GM19468 (cell line): ENCODE measurements around the gene ATP8B4.

ENCODE experiments used
- ATAC-seq: cut with Tn5 transposase; IDR thresholded peaks from one replicate; pipeline ENCODE4 v1.9.1; 2021; ENCODE audit warnings: mild to moderate bottlenecking, moderate library complexity, moderate number of reproducible peaks; ENCODE audit not compliant: unreplicated experiment; ENCODE audit errors: extremely low read depth

ATP8B4 gene

GRCh38 chr15:49877117-49877872 is 241.7 kb downstream of the ATP8B4 start:
- no peak for ATAC-seq

- ATAC-seq, result no peak
These were observed 242.5 kb downstream of the ATP8B4 start for GRCh38 chr15:49876401-49877038.

- peak; percentile 40 for ATAC-seq
These were observed 243.6 kb downstream of the ATP8B4 start for GRCh38 chr15:49875392-49875791.

GRCh38 chr15:49870472-49870871 is 248.6 kb downstream of the ATP8B4 start:
- ATAC-seq, result no peak

- ATAC-seq, result no peak
These were observed 250.7 kb downstream of the ATP8B4 start for GRCh38 chr15:49868348-49868747.

GRCh38 chr15:49865925-49866757 is 252.9 kb downstream of the ATP8B4 start:
- no peak for ATAC-seq

GRCh38 chr15:49864251-49864650 is 254.8 kb downstream of the ATP8B4 start:
- ATAC-seq, result no peak

- ATAC-seq, result no peak
These were observed 255.4 kb downstream of the ATP8B4 start for GRCh38 chr15:49863431-49864224.

GRCh38 chr15:49860101-49860500 is 258.9 kb downstream of the ATP8B4 start:
- ATAC-seq, result no peak

- no peak for ATAC-seq
These were observed 261.2 kb downstream of the ATP8B4 start for GRCh38 chr15:49857496-49858475.

GRCh38 chr15:49855917-49856637 is 263.0 kb downstream of the ATP8B4 start:
- no peak for ATAC-seq

- no peak for ATAC-seq
These were observed 266.3 kb downstream of the ATP8B4 start for GRCh38 chr15:49852756-49853155.

- no peak for ATAC-seq
These were observed 270.2 kb downstream of the ATP8B4 start for GRCh38 chr15:49848807-49849206.

- no peak for ATAC-seq
These were observed 270.7 kb downstream of the ATP8B4 start for GRCh38 chr15:49848282-49848724.

GRCh38 chr15:49847423-49848281 is 271.4 kb downstream of the ATP8B4 start:
- no peak for ATAC-seq

GRCh38 chr15:49844390-49844789 is 274.6 kb downstream of the ATP8B4 start:
- no peak for ATAC-seq

GRCh38 chr15:49843725-49844124 is 275.3 kb downstream of the ATP8B4 start:
- no peak for ATAC-seq
